ENCODE data around the gene FBXL4. TPM values are rescaled to one million over a fixed set of nuclear protein-coding genes. Genes with fewer than 3 reads are reported as not detected.

The FBXL4 gene
- polyA plus RNA-seq, 1 experiment, result 10.5 TPM

DNA sequence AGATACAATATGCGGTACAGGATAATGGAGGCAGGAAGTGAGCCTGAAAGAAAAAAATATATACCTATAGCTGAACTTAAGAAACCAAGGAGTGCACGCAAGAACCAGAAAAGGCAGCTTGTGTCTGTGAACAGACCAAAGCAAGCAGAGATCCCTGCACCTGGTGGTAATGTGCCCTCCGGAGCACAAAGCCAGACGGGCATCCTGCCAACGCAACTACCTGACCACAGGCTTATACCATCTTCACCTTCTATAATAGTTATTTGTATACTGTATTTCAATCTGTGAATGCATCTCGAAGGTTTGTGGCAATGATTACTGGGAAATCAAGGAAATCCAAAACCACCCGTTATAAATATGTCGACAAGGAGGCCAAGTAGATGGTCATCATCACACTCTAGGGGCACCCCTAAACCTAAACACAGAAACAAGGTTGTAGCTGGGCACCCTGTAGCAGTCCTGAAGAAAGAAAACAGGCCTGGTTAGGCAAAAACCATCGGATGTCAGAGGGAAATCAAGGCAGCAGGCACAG, 801 bp downstream of the FBXL4 start:
- Histone ChIP-seq H3K4me3 (ENCODE audit: low read depth, low read length) (peak overlapping the region; percentile 70), H3K36me3 (ENCODE audit: control insufficient read depth, insufficient read depth, low read length) (no peaks in the 10 kb centered on the region), H3K27me3 (ENCODE audit: control insufficient read depth, insufficient read depth, low read length) (no peaks in the 10 kb centered on the region)
- ChIA-PET CTCF (no interaction called here), POLR2A (no interaction called here)
- no peak for DNase-seq (ENCODE audit: low read depth)
- TF ChIP-seq, protein P1, sequence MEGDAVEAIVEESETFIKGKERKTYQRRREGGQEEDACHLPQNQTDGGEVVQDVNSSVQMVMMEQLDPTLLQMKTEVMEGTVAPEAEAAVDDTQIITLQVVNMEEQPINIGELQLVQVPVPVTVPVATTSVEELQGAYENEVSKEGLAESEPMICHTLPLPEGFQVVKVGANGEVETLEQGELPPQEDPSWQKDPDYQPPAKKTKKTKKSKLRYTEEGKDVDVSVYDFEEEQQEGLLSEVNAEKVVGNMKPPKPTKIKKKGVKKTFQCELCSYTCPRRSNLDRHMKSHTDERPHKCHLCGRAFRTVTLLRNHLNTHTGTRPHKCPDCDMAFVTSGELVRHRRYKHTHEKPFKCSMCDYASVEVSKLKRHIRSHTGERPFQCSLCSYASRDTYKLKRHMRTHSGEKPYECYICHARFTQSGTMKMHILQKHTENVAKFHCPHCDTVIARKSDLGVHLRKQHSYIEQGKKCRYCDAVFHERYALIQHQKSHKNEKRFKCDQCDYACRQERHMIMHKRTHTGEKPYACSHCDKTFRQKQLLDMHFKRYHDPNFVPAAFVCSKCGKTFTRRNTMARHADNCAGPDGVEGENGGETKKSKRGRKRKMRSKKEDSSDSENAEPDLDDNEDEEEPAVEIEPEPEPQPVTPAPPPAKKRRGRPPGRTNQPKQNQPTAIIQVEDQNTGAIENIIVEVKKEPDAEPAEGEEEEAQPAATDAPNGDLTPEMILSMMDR (IDR thresholded peaks at IDR 0.05; ENCODE audit: insufficient read depth, low read depth, low read length), result no peak

DNA sequence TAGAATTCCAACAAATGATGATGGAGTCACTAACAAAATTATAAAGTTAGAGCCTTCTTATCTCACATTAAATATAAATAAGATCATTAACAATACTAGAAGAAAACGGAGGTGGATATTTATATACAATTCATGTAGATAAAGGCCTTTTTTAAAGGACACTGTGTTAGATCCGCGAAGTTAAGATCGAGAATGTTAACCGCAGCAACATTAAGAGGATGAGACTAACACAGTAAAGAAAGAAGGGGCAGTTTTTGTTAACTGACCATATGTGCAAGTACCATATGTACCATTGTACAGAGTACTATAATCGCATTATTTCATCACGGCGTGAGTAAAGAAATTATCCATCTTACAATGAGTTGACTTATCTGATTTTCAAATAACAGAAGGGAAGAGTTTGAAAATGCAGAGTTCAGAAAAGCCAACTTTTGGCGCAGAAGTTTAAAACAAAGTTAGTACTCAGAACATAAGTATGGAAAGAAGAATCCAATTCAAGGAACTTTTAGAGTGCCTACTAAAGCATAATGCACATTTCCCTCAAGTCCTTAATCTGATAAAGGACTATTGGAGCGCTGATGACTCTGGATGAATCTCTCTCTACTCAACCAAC, 1.4 kb downstream of the FBXL4 start:
- POLR2A ChIA-PET, result no interaction called here
- DNase-seq (ENCODE audit: low read depth), result no peak
- H3K27me3 ChIP-seq (ENCODE audit: control insufficient read depth, insufficient read depth, low read length), result no peaks in the 10 kb centered on the region
- H3K4me3 ChIP-seq (ENCODE audit: low read depth, low read length), result peak overlapping the region; percentile 70
- CTCF ChIA-PET, result no interaction called here
- TF ChIP-seq, protein P1 (IDR thresholded peaks at IDR 0.05; ENCODE audit: insufficient read depth, low read depth, low read length), result no peak
- no peaks in the 10 kb centered on the region for H3K36me3 ChIP-seq (ENCODE audit: control insufficient read depth, insufficient read depth, low read length)

GRCh38 chr6:98945311-98946115, 2.2 kb downstream of the FBXL4 start:
- TF ChIP-seq, protein P1 (IDR thresholded peaks at IDR 0.05; ENCODE audit: insufficient read depth, low read depth, low read length), result no peak
- CTCF ChIA-PET, result no interaction called here
- Histone ChIP-seq H3K27me3 (ENCODE audit: control insufficient read depth, insufficient read depth, low read length) (no peaks in the 10 kb centered on the region), H3K36me3 (ENCODE audit: control insufficient read depth, insufficient read depth, low read length) (no peaks in the 10 kb centered on the region), H3K4me3 (ENCODE audit: low read depth, low read length) (peak overlapping the region; percentile 6; the same call in 1 of the 2 replicates)
- POLR2A ChIA-PET, result no interaction called here
- no peak for DNase-seq (ENCODE audit: low read depth)

DNA sequence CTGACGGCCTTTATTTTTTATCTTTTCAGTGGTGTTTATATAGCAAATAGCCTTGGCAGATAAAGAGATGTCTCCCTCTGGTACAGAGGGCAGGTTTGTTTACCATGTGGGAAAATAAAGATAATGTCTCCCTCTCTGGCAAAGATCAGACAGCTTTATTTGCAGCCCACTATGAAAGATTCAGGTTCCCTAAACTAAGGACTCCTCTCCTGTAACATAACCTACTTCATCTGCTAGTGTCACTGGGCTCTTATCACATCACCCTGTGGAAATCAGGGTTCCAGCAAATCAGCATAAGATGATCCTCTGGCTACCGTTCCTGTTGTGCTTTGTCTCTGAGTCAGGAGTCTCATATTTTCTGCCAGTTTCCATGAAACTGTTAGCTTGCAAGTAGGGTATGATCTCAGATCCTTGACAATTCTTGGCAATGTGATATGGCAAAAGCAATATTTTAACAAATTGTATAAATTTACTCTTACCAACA, 3.1 kb downstream of the FBXL4 start:
- CTCF ChIA-PET, result no interaction called here
- POLR2A ChIA-PET, result no interaction called here
- Histone ChIP-seq H3K27me3 (ENCODE audit: control insufficient read depth, insufficient read depth, low read length) (no peaks in the 10 kb centered on the region), H3K4me3 (ENCODE audit: low read depth, low read length) (no peak overlapping the region), H3K36me3 (ENCODE audit: control insufficient read depth, insufficient read depth, low read length) (no peaks in the 10 kb centered on the region)
- DNase-seq (ENCODE audit: low read depth), result no peak
- TF ChIP-seq, protein P1 (IDR thresholded peaks at IDR 0.05; ENCODE audit: insufficient read depth, low read depth, low read length), result no peak

DNA sequence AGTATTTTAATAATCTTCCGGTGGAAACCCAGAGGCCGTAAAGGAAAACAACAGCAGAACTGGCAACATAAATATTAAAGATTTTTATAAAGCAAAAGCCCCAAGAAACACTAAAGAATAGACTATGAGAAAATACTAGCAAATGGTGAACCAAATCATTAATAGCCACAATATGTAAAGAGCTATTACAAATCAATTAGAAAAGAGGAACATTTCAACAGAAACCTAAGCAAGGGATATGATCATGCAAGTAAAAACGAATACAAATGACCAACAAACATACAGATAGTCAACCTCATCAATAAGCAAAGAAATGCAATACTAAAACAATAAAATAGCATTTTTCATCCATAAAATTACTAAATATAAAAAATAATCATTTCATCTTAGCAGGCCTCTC, 3.6 kb downstream of the FBXL4 start:
- no peaks in the 10 kb centered on the region for H3K36me3 ChIP-seq (ENCODE audit: control insufficient read depth, insufficient read depth, low read length)
- TF ChIP-seq, protein P1 (IDR thresholded peaks at IDR 0.05; ENCODE audit: insufficient read depth, low read depth, low read length), result no peak
- H3K27me3 ChIP-seq (ENCODE audit: control insufficient read depth, insufficient read depth, low read length), result no peaks in the 10 kb centered on the region
- ChIA-PET POLR2A (no interaction called here), CTCF (no interaction called here)
- no peak for DNase-seq (ENCODE audit: low read depth)
- H3K4me3 ChIP-seq (ENCODE audit: low read depth, low read length), result no peak overlapping the region
